Central memory CD4-positive, alpha-beta T cell (primary cell): Measurements from ENCODE around the gene PIN1.
"Not testable (repeated sequence)": the region's sequence is repeated elsewhere in the genome, so short reads cannot be mapped to it uniquely, and the experiment has no call there.

ENCODE experiments used
- DNase-seq: peaks from one replicate; pipeline ENCODE4 v3.0.0; 2022

The PIN1 gene

GRCh38 chr19:9818734-9819595, 16.2 kb upstream of the PIN1 start, which contains the start of gene FBXL12:
Gene FBXL12 (minus strand): TSS chr19:9819079. CDS start chr19:9818813, 266 bp downstream.
- peak; percentile 100 for DNase-seq

GRCh38 chr19:9819596-9819909, 15.6 kb upstream of the PIN1 start:
- DNase-seq: no peak

GRCh38 chr19:9820034-9820433, 15.1 kb upstream of the PIN1 start:
- DNase-seq: not testable (repeated sequence)

DNA sequence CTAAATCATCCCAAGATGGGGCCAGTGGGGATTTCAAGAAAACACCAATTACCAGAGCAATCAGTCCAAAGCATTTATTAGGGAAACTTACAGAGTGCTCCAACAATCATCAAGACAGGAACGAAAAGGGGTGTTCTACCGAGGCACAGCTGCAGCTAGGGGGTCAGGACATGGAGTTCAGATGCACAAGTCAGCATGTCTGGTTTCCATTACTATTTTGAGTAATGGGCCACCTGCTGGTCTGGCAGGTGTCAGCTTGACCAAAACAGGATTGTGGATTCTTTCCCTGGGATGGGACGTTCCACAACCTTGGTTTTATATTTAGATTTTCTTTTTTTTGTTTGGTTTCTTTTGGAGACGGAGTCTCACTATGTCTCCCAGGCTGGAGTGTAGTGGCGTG, 11.3 kb upstream of the PIN1 start:
- DNase-seq: no peak

DNA sequence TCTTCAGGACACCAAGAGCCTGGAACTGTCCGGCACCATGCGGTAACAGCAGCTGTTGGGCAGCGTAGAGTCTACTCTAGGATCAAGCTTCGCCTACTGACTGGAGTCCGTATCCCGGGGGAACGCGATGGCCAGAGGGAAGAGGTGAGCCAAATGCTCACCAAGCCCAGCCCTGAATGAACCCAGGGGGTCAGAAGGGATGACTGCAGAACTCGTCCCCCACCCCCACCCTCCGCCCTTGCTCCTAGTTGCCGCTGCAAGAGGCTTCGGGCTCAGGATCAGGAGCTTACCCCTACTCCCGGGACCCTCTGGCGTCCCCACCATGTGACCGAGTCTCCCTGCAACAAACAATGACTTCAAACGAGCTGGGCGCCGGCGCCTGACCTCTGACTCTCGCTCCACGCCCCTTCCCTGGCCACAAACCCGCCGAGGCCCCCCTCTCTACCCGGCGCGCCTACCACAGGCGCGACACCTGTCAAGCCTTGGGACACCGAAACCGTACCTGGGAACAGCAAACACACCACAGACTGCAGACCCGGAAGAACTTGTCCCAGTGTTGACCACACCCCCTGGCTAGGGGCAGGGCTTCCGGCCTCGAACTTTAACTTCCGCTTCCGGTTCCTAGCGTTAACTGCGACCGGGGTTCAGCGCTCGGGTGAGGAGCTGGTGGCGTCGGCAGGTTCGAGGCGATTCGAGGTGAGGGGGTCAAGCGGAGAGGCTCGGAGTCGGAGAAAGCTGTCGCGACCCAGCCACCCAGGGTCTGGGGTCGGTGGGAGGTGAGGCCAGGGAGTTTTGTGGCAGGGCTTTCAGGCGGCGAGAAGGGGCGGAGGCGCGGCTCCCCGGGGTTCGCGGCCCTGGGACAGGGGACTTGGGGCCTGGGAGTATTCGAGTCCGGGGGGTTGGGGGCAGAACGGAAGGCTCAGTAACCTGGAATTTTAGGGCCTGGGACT, 7.6 kb upstream of the PIN1 start, which contains the start of gene UBL5:
Gene UBL5 (plus strand): TSS at position 630 of the 950 bp plus-strand sequence. CDS start 420 bp downstream, outside the sequence.
- DNase-seq: peak; percentile 88

DNA sequence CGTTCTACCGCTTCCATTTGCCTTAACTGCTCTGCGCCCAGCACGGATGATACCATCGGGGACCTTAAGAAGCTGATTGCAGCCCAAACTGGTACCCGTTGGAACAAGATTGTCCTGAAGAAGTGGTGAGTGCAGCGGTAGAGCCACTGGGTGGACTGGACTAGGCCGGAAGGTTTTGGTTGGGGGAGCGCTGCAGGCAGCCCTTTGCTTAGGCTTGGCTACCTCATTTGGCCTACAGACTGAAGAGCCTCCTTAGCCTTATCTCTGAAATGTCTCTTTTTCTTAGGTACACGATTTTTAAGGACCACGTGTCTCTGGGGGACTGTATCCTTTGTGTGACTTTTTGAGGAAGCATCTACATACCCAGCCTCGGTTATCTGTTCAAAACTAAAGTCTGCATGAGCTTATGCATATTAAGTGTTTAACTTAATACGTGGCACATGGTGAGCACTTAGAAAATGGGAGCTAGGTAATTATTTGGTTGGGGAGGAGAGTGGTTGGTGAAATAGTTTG, 6.5 kb upstream of the PIN1 start:
- DNase-seq: no peak

DNA sequence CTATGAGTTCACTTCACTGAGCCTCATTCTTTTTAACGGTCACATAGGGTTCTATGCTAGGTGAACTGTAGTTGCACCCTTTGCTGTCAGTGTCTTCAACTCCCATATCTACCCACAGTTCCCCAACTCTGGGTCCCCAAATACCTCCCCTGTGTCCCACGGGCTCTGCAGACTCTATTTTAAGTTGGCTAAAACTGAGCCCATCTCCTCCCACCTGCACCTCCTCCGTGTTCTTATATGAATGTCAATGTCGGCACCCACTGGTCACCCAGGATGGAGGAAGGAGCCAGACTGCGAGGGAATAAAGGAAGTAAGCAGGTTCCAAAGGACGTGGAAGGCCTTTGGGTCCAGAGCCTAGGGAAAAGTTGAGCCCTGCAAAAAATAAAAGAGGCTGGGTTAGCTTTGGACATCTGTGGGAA, 802 bp upstream of the PIN1 start:
- no peak for DNase-seq

DNA sequence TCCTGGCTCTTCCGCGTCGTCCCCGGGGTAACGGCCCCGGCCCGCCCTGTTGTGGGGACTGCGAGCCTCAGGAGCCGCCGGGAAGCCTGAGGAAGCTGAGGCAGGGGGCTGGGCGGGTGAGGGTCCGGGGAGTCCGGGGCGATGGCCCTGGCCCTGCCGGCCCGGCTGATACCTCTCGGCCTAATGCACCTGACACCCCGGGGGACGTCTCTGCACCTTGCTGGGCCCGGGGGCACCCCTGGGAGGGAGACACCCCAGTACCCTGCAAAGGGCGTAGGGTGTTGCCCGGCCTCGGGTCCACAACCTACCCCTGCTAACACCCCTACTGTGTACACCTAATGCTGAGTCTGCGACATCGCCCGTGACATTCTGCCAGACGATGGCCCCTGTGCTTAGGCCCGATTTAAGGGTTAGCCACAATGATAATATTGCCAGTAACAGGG, 410 bp downstream of the PIN1 start:
- no peak for DNase-seq

DNA sequence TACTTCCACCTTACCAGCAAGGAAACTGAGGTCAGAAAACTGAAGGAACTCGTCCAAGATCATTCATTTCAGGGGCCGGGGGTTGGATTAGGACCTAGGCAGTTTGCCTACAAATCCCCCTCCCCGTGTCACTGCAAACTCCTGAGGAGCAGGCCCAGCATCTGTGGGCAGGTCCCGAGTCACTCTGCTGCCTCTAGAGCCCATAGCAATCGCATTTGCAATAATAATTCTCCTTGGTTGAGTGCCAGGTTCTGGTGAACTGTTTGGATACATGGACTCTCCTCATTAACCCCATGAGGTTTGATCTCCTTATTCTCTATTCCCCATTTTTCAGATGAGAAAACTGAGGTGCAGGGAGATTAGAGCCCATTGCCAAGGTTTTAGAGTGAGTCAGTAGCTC, 903 bp downstream of the PIN1 start:
- DNase-seq: no peak

GRCh38 chr19:9838324-9838723, 3.2 kb downstream of the PIN1 start:
- no peak for DNase-seq

GRCh38 chr19:9839415-9839814, 4.3 kb downstream of the PIN1 start:
- DNase-seq: no peak

- no peak for DNase-seq
Measured at GRCh38 chr19:9842834-9843625, 7.9 kb downstream of the PIN1 start.

GRCh38 chr19:9843626-9844273, 8.6 kb downstream of the PIN1 start:
- DNase-seq: not testable (repeated sequence)

DNA sequence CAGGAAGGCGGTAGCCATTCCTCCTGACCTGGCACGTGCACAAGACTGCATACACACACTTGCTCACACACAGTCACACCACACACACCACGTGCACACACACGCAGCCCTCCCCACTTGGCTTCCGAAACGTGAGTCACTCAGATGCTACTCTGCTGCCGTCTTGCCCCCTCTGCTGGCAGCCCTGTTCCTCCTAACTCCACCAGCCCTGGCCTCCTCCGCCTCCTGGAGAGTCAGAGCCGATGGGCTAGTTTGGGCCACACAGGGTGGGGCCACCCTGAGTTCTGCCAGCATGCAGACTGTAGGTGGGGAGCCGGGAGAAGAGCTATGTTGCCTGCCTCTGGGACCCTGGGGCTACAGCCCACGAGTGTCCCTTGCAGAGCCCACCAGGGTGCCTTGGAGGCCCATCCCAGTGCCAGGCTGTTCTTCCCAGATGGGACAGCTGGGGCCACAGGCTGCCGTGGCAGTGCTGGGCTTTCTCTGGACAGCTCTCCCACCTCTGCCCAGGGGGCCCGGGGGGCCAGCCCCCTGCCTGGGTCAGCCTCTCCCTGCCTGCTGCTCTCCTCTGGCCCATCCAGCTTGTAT, 12.1 kb downstream of the PIN1 start:
- DNase-seq: no peak

GRCh38 chr19:9848060-9848459, 12.9 kb downstream of the PIN1 start:
- DNase-seq: peak; percentile 21

GRCh38 chr19:9848762-9849161, 13.6 kb downstream of the PIN1 start:
- no peak for DNase-seq

DNA sequence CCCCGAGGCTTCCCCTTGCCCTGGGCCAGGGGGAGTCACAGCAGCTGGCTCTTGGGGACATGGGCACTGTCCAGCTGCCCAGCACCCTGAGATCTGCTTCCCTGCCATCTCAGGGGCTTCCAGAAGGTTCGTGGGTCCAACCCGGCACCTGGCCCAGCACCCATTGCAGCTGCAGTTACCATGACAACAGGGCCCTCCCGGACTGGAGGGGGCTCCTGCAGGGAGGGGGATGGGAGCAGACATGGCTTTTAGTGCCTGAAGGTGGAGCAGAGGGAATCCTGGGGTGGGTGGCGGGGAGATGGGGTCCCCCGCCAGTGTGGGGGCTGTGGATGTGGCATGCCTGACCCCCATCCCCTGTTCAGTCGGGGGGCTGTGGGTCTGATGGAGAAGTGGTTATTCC, 14.7 kb downstream of the PIN1 start:
- DNase-seq: no peak

DNA sequence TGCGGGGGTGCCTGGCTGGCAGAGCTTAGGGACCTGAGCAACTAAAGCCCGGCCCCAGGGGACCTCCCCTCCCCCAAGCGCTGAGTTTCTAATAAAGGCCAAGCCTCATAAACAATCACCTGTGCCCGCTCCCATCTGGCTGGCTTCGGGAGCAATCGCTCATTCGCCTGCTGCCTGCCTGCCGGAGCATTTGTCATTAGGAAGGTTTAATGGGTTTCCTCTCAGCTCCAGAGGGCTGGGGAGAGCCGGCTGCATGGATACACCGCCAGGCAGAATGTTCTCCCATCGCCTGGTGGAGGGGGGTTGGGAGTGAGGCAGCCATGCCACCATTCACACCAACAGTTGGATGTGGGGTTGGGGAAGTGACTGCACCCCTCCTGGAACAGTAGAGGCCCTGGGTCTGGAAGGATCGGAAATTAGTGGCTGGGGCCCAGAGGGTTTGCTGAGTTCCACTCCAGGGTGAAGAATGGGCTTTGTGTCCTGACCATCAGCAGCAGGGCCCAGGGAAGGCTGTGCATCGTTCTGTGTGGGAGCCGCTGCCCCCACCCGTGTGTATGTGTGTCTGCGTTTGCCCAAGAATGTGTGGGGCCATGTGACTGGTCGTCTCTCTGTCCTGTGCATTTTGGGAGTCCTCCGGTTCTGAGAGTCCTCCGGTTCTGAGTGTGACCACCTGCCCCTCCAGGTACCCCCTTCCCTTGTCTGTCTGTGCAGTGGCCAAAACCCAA, 15.3 kb downstream of the PIN1 start:
- DNase-seq: no peak

DNA sequence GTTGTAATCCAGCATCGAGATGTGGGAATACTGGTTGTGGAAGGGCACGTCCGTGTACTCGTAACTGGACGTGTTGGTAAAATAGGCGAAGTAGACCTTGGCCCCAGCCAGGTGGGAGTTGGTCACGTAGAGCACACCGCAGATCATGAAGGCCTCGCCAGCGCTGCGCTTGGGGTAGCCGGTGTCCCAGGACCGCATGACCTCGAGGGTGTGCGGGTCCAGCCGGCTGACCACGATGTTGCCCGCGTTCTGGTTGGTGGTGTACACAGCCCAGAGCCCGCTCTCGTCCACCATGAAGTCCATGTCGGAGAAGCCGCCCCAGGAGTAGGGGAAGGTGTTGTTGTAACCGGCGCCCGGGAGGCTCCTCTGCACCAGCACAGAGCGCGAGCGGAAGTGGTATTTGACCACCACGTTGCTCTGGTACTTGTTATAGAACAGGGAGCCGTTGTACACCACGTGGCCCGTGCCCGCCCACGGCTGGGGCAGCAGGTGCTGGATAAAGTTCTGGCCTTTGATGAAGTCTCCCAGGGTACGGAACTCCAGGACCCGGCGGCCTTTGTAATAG, 19.2 kb downstream of the PIN1 start:
- no peak for DNase-seq

GRCh38 chr19:9856609-9857008, 21.5 kb downstream of the PIN1 start:
- DNase-seq: no peak
